Stimulated activated naive CD8-positive, alpha-beta T cell treated with anti-CD3 and anti-CD28 coated beads, Interleukin-15, Interleukin-2, amounts not matched to agents 100 U/mL and 50 U/mL, for 24 hours (primary cell): Measurements from ENCODE around the gene BCL7A.

Source experiments
- ATAC-seq: fragments of 150-1000 bp; cut with Tn5 transposase; one replicate; pipeline ENCODE4 v1.10.0; 2021
- DNase-seq: peaks from one replicate; pipeline ENCODE4 v3.0.0; 2021

BCL7A gene

GRCh38 chr12:122078141-122079032, 56.7 kb downstream of the BCL7A start, which contains the start of gene MLXIP:
TSS of gene MLXIP (plus strand) at chr12:122078756. CDS start at chr12:122078854, 98 bp downstream.
- peak; percentile 85 for ATAC-seq
- peak; percentile 95 for DNase-seq

GRCh38 chr12:122079033-122079531, 57.4 kb downstream of the BCL7A start:
- ATAC-seq (peak; percentile 5), DNase-seq (peak; percentile 39)

GRCh38 chr12:122079532-122080081, 57.9 kb downstream of the BCL7A start:
- DNase-seq (peak; percentile 29), ATAC-seq (no peak)

- DNase-seq, result peak; percentile 41
- ATAC-seq, result no peak
These were observed 58.7 kb downstream of the BCL7A start for GRCh38 chr12:122080149-122081082.

GRCh38 chr12:122081083-122081696, 59.5 kb downstream of the BCL7A start:
- DNase-seq, result peak; percentile 36
- ATAC-seq, result peak; percentile 53

- ATAC-seq (no peak), DNase-seq (no peak)
These were observed 60.1 kb downstream of the BCL7A start for GRCh38 chr12:122081697-122082221.

- DNase-seq, result peak; percentile 39
- ATAC-seq, result no peak
These were observed 61.1 kb downstream of the BCL7A start for GRCh38 chr12:122082621-122083356.

GRCh38 chr12:122084857-122085405, 63.2 kb downstream of the BCL7A start:
- no peak for ATAC-seq
- no peak for DNase-seq

- no peak for ATAC-seq
- no peak for DNase-seq
These were observed 63.9 kb downstream of the BCL7A start for GRCh38 chr12:122085591-122085990.

- no peak for DNase-seq
- ATAC-seq, result no peak
These were observed 64.4 kb downstream of the BCL7A start for GRCh38 chr12:122086116-122086515.

GRCh38 chr12:122086641-122087285, 65.1 kb downstream of the BCL7A start:
- ATAC-seq (no peak), DNase-seq (no peak)

GRCh38 chr12:122087431-122088178, 65.9 kb downstream of the BCL7A start:
- ATAC-seq (no peak), DNase-seq (no peak)

GRCh38 chr12:122088179-122088810, 66.6 kb downstream of the BCL7A start:
- DNase-seq (no peak), ATAC-seq (no peak)

GRCh38 chr12:122089077-122089476, 67.4 kb downstream of the BCL7A start:
- ATAC-seq (no peak), DNase-seq (no peak)

GRCh38 chr12:122090759-122091515, 69.3 kb downstream of the BCL7A start:
- ATAC-seq (no peak), DNase-seq (no peak)

- no peak for ATAC-seq
- no peak for DNase-seq
These were observed 71.6 kb downstream of the BCL7A start for GRCh38 chr12:122093098-122093883.

GRCh38 chr12:122094137-122094734, 72.6 kb downstream of the BCL7A start:
- DNase-seq (no peak), ATAC-seq (no peak)
